ENCODE measurements around the gene ERAL1. TPM values are rescaled to one million over a fixed set of nuclear protein-coding genes. Genes with fewer than 3 reads are reported as not detected.

The ERAL1 gene
- polyA plus RNA-seq, 1 donor (not counting 4 experiments of a cell fraction or from before 2014, with no cell fraction given): 46.5 TPM

GRCh38 chr17:28816540-28816939 is 38.3 kb upstream of the ERAL1 start:
- no peak for TF ChIP-seq CTCF (optimal IDR thresholded peaks at IDR 0.05 in 1 of 3, IDR thresholded peaks at IDR 0.05 in 1 of 3, conservative IDR thresholded peaks at IDR 0.05 in 1 of 3; ENCODE audit: extremely low read depth in 1 of 3, insufficient read depth in 2 of 3, low read length in 3 of 3)
- no peak for TF ChIP-seq EZH2 (IDR thresholded peaks at IDR 0.05; ENCODE audit: low read length)
- Histone ChIP-seq H3K27me3 (ENCODE audit: control insufficient read depth, extremely low read depth, insufficient read depth, low read length) (no peaks in the 10 kb centered on the region), H3K79me2 (ENCODE audit: control insufficient read depth, insufficient read depth, low read length) (peaks cover 65% of the 10 kb centered on the region), H3K4me3 (ENCODE audit: control insufficient read depth in 2 of 3, extremely low read depth in 1 of 3, insufficient read depth in 2 of 3, low read depth in 1 of 3, low read length in 3 of 3) (no peak overlapping the region), H3K27ac (ENCODE audit: control insufficient read depth, insufficient read depth, low read length) (no peak overlapping the region), H3K4me1 (ENCODE audit: control insufficient read depth, extremely low read depth, insufficient read depth, low read length) (peaks cover under 1% of the 10 kb centered on the region), H4K20me1 (ENCODE audit: control insufficient read depth, extremely low read depth, insufficient read depth, low read length) (no peaks in the 10 kb centered on the region), H3K36me3 (ENCODE audit: control insufficient read depth in 2 of 2, extremely low read depth in 1 of 2, insufficient read depth in 2 of 2, low read length in 2 of 2) (no peaks in the 10 kb centered on the region), H3K9ac (ENCODE audit: control insufficient read depth, extremely low read depth, insufficient read depth, low read length) (no peak overlapping the region), H3K9me1 (ENCODE audit: control insufficient read depth, extremely low read depth, insufficient read depth, low read length) (no peaks in the 10 kb centered on the region), H3K4me2 (ENCODE audit: control insufficient read depth, extremely low read depth, insufficient read depth, low read depth, low read length) (no peak overlapping the region), H3K9me3 (ENCODE audit: control insufficient read depth, low read depth, low read length) (no peaks in the 10 kb centered on the region), H2AFZ (ENCODE audit: control insufficient read depth, low read length) (no peak overlapping the region)
- dilution Hi-C loops (cut with MboI; ENCODE audit: extremely low pct_ligation_motif_present, low sequenced_read_pairs): no loop called here
- FAIRE-seq (no peak), DNase-seq (ENCODE audit: low read depth, low spot score) (no peak)

- Histone ChIP-seq H3K9ac (ENCODE audit: control insufficient read depth, extremely low read depth, insufficient read depth, low read length) (no peak overlapping the region), H4K20me1 (ENCODE audit: control insufficient read depth, extremely low read depth, insufficient read depth, low read length) (no peaks in the 10 kb centered on the region), H2AFZ (ENCODE audit: control insufficient read depth, low read length) (no peak overlapping the region), H3K36me3 (ENCODE audit: control insufficient read depth in 2 of 2, extremely low read depth in 1 of 2, insufficient read depth in 2 of 2, low read length in 2 of 2) (no peaks in the 10 kb centered on the region), H3K27ac (ENCODE audit: control insufficient read depth, insufficient read depth, low read length) (no peak overlapping the region), H3K27me3 (ENCODE audit: control insufficient read depth, extremely low read depth, insufficient read depth, low read length) (no peaks in the 10 kb centered on the region), H3K4me3 (ENCODE audit: control insufficient read depth in 2 of 3, extremely low read depth in 1 of 3, insufficient read depth in 2 of 3, low read depth in 1 of 3, low read length in 3 of 3) (no peak overlapping the region), H3K79me2 (ENCODE audit: control insufficient read depth, insufficient read depth, low read length) (peaks cover 66% of the 10 kb centered on the region), H3K4me1 (ENCODE audit: control insufficient read depth, extremely low read depth, insufficient read depth, low read length) (no peaks in the 10 kb centered on the region), H3K4me2 (ENCODE audit: control insufficient read depth, extremely low read depth, insufficient read depth, low read depth, low read length) (no peak overlapping the region), H3K9me3 (ENCODE audit: control insufficient read depth, low read depth, low read length) (no peaks in the 10 kb centered on the region), H3K9me1 (ENCODE audit: control insufficient read depth, extremely low read depth, insufficient read depth, low read length) (no peaks in the 10 kb centered on the region)
- DNase-seq (ENCODE audit: low read depth, low spot score) (no peak), FAIRE-seq (no peak)
- dilution Hi-C loops (cut with MboI; ENCODE audit: extremely low pct_ligation_motif_present, low sequenced_read_pairs): no loop called here
- TF ChIP-seq EZH2 (IDR thresholded peaks at IDR 0.05; ENCODE audit: low read length) (no peak), CTCF (optimal IDR thresholded peaks at IDR 0.05 in 1 of 3, IDR thresholded peaks at IDR 0.05 in 1 of 3, conservative IDR thresholded peaks at IDR 0.05 in 1 of 3; ENCODE audit: extremely low read depth in 1 of 3, insufficient read depth in 2 of 3, low read length in 3 of 3) (no peak)
Measured at GRCh38 chr17:28818819-28819221, 36.0 kb upstream of the ERAL1 start.

All from keratinocyte (primary cell).